RWPE2 (cell line): ENCODE measurements around the gene PTTG2.

Experiments used
- ATAC-seq: fragments of 200-7000 bp; cut with Tn5 transposase; 3 replicates; pipeline ENCODE4 v1.9.1; 2021; ENCODE audit warnings: low read depth
- DNase-seq: peaks from one replicate; pipeline ENCODE4 v3.0.0-alpha.2; 2020; ENCODE audit warnings: low spot score
- H3K27ac ChIP-seq: fragments of 450-650 bp; 2 replicates; pipeline ENCODE4 v1.5.1; 2017; ENCODE audit warnings: mild to moderate bottlenecking; ENCODE audit not compliant: poor library complexity, severe bottlenecking
- H3K27me3 ChIP-seq: fragments of 250-450 bp; sonication (Bioruptor Pico); 2 replicates; pipeline ENCODE4 v1.5.1; 2021; ENCODE audit warnings: mild to moderate bottlenecking, moderate library complexity; ENCODE audit not compliant: insufficient read depth, poor library complexity, severe bottlenecking
- H3K36me3 ChIP-seq: fragments of 250-450 bp; sonication (Bioruptor Pico); 2 replicates; pipeline ENCODE4 v1.5.1; 2020; ENCODE audit warnings: low read depth, mild to moderate bottlenecking, moderate library complexity
- H3K4me1 ChIP-seq: fragments of 250-450 bp; sonication (Bioruptor Pico); 2 replicates; pipeline ENCODE4 v1.5.1; 2021; ENCODE audit warnings: mild to moderate bottlenecking, moderate library complexity; ENCODE audit not compliant: insufficient read depth, poor library complexity, severe bottlenecking
- H3K4me3 ChIP-seq: fragments of 250-450 bp; sonication (Bioruptor Pico); 2 replicates; pipeline ENCODE4 v1.5.1; 2021; ENCODE audit warnings: mild to moderate bottlenecking, moderate library complexity; ENCODE audit not compliant: severe bottlenecking
- H3K9me3 ChIP-seq: fragments of 250-450 bp; sonication (Bioruptor Pico); 2 replicates; pipeline ENCODE4 v1.5.1; 2021; ENCODE audit warnings: mild to moderate bottlenecking, moderate library complexity; ENCODE audit not compliant: severe bottlenecking
- CTCF ChIP-seq: fragments of 450-650 bp; IDR thresholded peaks from one replicate; pipeline ENCODE4 v1.5.1; 2017; ENCODE audit warnings: mild to moderate bottlenecking, moderate library complexity; ENCODE audit not compliant: poor library complexity, severe bottlenecking

The PTTG2 gene

GRCh38 chr4:37991623-37992410, 31.6 kb downstream of the PTTG2 start:
- no peak for DNase-seq
- ATAC-seq, result no peak
- Histone ChIP-seq H3K36me3 (no peaks in the 10 kb centered on the region), H3K4me3 (no peak overlapping the region), H3K9me3 (no peaks in the 10 kb centered on the region), H3K4me1 (no peaks in the 10 kb centered on the region), H3K27ac (no peak overlapping the region), H3K27me3 (no peaks in the 10 kb centered on the region)
- no peak for TF ChIP-seq CTCF

- H3K4me3 ChIP-seq, result no peak overlapping the region
- no peak for ATAC-seq
- no peak for TF ChIP-seq CTCF
- no peaks in the 10 kb centered on the region for H3K36me3 ChIP-seq
- H3K27ac ChIP-seq, result no peak overlapping the region
- H3K27me3 ChIP-seq, result no peaks in the 10 kb centered on the region
- no peaks in the 10 kb centered on the region for H3K4me1 ChIP-seq
- no peak for DNase-seq
- H3K9me3 ChIP-seq, result no peaks in the 10 kb centered on the region
Observed at GRCh38 chr4:37993806-37994205, 33.6 kb downstream of the PTTG2 start.

- Histone ChIP-seq H3K27ac (no peak overlapping the region), H3K4me1 (no peaks in the 10 kb centered on the region), H3K27me3 (no peaks in the 10 kb centered on the region), H3K36me3 (no peaks in the 10 kb centered on the region), H3K4me3 (no peak overlapping the region), H3K9me3 (no peaks in the 10 kb centered on the region)
- ATAC-seq (no peak), DNase-seq (no peak)
- TF ChIP-seq CTCF, result no peak
Observed at GRCh38 chr4:37994569-37994968, 34.4 kb downstream of the PTTG2 start.

- TF ChIP-seq CTCF, result no peak
- Histone ChIP-seq H3K9me3 (no peaks in the 10 kb centered on the region), H3K4me1 (no peaks in the 10 kb centered on the region), H3K36me3 (no peaks in the 10 kb centered on the region), H3K4me3 (no peak overlapping the region), H3K27me3 (no peaks in the 10 kb centered on the region), H3K27ac (no peak overlapping the region)
- ATAC-seq (no peak), DNase-seq (no peak)
Observed at GRCh38 chr4:37995299-37995821, 35.2 kb downstream of the PTTG2 start.
